ENCODE data around the gene IGSF5. TPM values are rescaled to one million over a fixed set of nuclear protein-coding genes. Genes with fewer than 3 reads are reported as not detected.

The IGSF5 gene
- total and polyA plus RNA-seq, 10 of the 15 experiments (the other 5 are each of a cell fraction or from before 2014, with no cell fraction given): not detected

DNA sequence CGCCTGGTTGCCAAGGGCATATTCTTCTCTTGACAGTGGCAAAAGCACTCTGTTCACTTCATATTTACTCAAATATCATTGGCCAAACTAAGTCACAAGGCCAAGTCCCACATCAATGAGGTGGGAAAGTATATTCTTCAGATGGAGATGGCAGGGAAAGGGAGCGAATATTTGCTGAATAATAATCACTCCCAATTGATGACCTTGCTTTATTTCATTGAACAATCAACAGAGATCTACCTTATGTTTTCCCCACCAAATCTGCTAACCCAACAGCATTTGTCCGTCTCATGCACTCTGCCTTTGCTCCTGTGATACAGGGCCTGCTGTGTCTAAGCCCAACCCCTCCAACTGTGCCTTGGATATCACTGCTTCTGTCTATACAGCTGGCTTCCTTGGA is 77.1 kb downstream of the IGSF5 start:
- 12% methylated on average over 3 of the region's 3 CpGs for WGBS (ENCODE audit: insufficient coverage, insufficient replicate concordance, low lambda C conversion rate, missing lambda C conversion rate)
- no peaks in the 10 kb centered on the region; the same call in 2 of the 3 replicates for H3K9me3 ChIP-seq (replicated peaks; ENCODE audit: control insufficient read depth, insufficient read depth, low read length)
- no TSS peak for BruUV-seq (replicated peaks)
- ChIA-PET CTCF (no interaction called here), SMC1A (ENCODE audit: uncharacterized antibody, unreplicated experiment) (no interaction called here), RAD21 (ENCODE audit: unreplicated experiment) (no interaction called here), POLR2A (no interaction called here)
- no peak overlapping the region for H3K9ac ChIP-seq (ENCODE audit: control insufficient read depth, insufficient read depth, low read length)
- H3K27ac ChIP-seq (ENCODE audit: control insufficient read depth, insufficient read depth): no peak overlapping the region
- no peak for ATAC-seq
- in situ Hi-C loops (cut with MboI) (no loop called here), intact Hi-C loops (cut with micrococcal nuclease; ENCODE audit: unreplicated experiment) (no loop called here)
- no peaks in the 10 kb centered on the region for H3K79me2 ChIP-seq (ENCODE audit: control insufficient read depth, insufficient read depth, low read length)
- no peak for DNase-seq (ENCODE audit: low read depth, low spot score)
- no peak overlapping the region for H3K4me2 ChIP-seq (ENCODE audit: control insufficient read depth, insufficient read depth)
- H2AFZ ChIP-seq (ENCODE audit: control insufficient read depth, low read depth, low read length): no peak overlapping the region
- TF ChIP-seq ZNF24 (IDR thresholded peaks at IDR 0.05): no peak
- TF ChIP-seq SRF (IDR thresholded peaks at IDR 0.05; ENCODE audit: low read depth in 2 of 2, low read length in 2 of 2): no peak
- TF ChIP-seq, protein P1, sequence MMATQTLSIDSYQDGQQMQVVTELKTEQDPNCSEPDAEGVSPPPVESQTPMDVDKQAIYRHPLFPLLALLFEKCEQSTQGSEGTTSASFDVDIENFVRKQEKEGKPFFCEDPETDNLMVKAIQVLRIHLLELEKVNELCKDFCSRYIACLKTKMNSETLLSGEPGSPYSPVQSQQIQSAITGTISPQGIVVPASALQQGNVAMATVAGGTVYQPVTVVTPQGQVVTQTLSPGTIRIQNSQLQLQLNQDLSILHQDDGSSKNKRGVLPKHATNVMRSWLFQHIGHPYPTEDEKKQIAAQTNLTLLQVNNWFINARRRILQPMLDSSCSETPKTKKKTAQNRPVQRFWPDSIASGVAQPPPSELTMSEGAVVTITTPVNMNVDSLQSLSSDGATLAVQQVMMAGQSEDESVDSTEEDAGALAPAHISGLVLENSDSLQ (IDR thresholded peaks at IDR 0.05): no peak
- no peak for TF ChIP-seq TBL1XR1 (IDR thresholded peaks at IDR 0.05; ENCODE audit: low read depth, low read length)
- no peak for FAIRE-seq
- no peak overlapping the region for H3K4me3 ChIP-seq
- H3K36me3 ChIP-seq (ENCODE audit: control insufficient read depth in 2 of 2, insufficient read depth in 2 of 2, low read length in 1 of 2): no peaks in the 10 kb centered on the region
- no peaks in the 10 kb centered on the region for H3K4me1 ChIP-seq (ENCODE audit: control insufficient read depth, insufficient read depth, low read length)
- no peaks in the 10 kb centered on the region for H4K20me1 ChIP-seq (ENCODE audit: control insufficient read depth, insufficient read depth)
- H3K27me3 ChIP-seq (replicated peaks in 1 of 2; ENCODE audit: control insufficient read depth in 2 of 2, insufficient read depth in 2 of 2, low read length in 1 of 2): no peaks in the 10 kb centered on the region

DNA sequence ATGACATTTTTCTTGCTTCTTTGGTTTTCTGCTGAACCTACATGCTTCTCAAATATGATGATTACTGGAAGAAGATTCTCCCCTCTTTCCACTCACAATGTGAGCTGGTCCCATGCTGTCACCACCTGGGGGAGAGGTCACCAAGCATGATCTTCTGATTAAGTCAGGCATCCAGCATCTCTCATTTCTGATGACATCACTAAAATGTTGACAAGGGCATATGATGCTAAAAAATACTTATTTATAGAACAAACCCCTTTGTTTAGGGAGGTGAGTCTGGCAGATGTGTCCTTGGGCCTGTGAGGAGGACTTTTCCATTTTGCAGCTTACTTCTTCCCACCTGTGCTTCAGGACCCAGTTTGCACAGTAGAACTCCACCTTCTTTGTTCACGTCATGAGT is 80.3 kb downstream of the IGSF5 start:
- DNase-seq (ENCODE audit: low read depth, low spot score) (no peak), FAIRE-seq (no peak), ATAC-seq (no peak)
- Histone ChIP-seq H3K4me2 (ENCODE audit: control insufficient read depth, insufficient read depth) (no peak overlapping the region), H3K4me1 (ENCODE audit: control insufficient read depth, insufficient read depth, low read length) (no peaks in the 10 kb centered on the region), H3K36me3 (ENCODE audit: control insufficient read depth in 2 of 2, insufficient read depth in 2 of 2, low read length in 1 of 2) (no peaks in the 10 kb centered on the region), H3K9ac (ENCODE audit: control insufficient read depth, insufficient read depth, low read length) (no peak overlapping the region), H3K27ac (ENCODE audit: control insufficient read depth, insufficient read depth) (no peak overlapping the region), H3K9me3 (replicated peaks; ENCODE audit: control insufficient read depth, insufficient read depth, low read length) (no peaks in the 10 kb centered on the region; the same call in 2 of the 3 replicates), H2AFZ (ENCODE audit: control insufficient read depth, low read depth, low read length) (no peak overlapping the region), H3K27me3 (replicated peaks in 1 of 2; ENCODE audit: control insufficient read depth in 2 of 2, insufficient read depth in 2 of 2, low read length in 1 of 2) (no peaks in the 10 kb centered on the region), H4K20me1 (ENCODE audit: control insufficient read depth, insufficient read depth) (no peaks in the 10 kb centered on the region), H3K79me2 (ENCODE audit: control insufficient read depth, insufficient read depth, low read length) (no peaks in the 10 kb centered on the region), H3K4me3 (no peak overlapping the region)
- intact Hi-C loops (cut with micrococcal nuclease; ENCODE audit: unreplicated experiment): no loop called here
- BruUV-seq (replicated peaks): no TSS peak
- POLR2A ChIA-PET: no interaction called here
- in situ Hi-C loops (cut with MboI): no loop called here
- RAD21 ChIA-PET (ENCODE audit: unreplicated experiment): no interaction called here
- WGBS (ENCODE audit: insufficient coverage, insufficient replicate concordance, low lambda C conversion rate, missing lambda C conversion rate): 0% methylated on average over 1 of the region's 1 CpG
- SMC1A ChIA-PET (ENCODE audit: uncharacterized antibody, unreplicated experiment): interaction anchor here (0.6 kb wide), 1 partner anchor 1441 kb away, joined by 5 read pairs; no protein-coding TSS in a partner anchor
- CTCF ChIA-PET: no interaction called here
- no peak for TF ChIP-seq NFIC (IDR thresholded peaks at IDR 0.05; ENCODE audit: low read depth, low read length)
- TF ChIP-seq CBX3 (IDR thresholded peaks at IDR 0.05; ENCODE audit: borderline replicate concordance, low read depth): no peak
- no peak for TF ChIP-seq CREB1 (IDR thresholded peaks at IDR 0.05; ENCODE audit: low read depth)
- no peak for TF ChIP-seq TCF3 (IDR thresholded peaks at IDR 0.05; ENCODE audit: borderline replicate concordance, insufficient read depth, low read depth, low read length)
- TF ChIP-seq, protein P2, sequence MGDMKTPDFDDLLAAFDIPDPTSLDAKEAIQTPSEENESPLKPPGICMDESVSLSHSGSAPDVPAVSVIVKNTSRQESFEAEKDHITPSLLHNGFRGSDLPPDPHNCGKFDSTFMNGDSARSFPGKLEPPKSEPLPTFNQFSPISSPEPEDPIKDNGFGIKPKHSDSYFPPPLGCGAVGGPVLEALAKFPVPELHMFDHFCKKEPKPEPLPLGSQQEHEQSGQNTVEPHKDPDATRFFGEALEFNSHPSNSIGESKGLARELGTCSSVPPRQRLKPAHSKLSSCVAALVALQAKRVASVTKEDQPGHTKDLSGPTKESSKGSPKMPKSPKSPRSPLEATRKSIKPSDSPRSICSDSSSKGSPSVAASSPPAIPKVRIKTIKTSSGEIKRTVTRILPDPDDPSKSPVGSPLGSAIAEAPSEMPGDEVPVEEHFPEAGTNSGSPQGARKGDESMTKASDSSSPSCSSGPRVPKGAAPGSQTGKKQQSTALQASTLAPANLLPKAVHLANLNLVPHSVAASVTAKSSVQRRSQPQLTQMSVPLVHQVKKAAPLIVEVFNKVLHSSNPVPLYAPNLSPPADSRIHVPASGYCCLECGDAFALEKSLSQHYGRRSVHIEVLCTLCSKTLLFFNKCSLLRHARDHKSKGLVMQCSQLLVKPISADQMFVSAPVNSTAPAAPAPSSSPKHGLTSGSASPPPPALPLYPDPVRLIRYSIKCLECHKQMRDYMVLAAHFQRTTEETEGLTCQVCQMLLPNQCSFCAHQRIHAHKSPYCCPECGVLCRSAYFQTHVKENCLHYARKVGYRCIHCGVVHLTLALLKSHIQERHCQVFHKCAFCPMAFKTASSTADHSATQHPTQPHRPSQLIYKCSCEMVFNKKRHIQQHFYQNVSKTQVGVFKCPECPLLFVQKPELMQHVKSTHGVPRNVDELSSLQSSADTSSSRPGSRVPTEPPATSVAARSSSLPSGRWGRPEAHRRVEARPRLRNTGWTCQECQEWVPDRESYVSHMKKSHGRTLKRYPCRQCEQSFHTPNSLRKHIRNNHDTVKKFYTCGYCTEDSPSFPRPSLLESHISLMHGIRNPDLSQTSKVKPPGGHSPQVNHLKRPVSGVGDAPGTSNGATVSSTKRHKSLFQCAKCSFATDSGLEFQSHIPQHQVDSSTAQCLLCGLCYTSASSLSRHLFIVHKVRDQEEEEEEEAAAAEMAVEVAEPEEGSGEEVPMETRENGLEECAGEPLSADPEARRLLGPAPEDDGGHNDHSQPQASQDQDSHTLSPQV (IDR thresholded peaks at IDR 0.05): no peak
- no peak for TF ChIP-seq MYC (IDR thresholded peaks at IDR 0.05; ENCODE audit: insufficient read depth, insufficient read length, insufficient replicate concordance, low read length, severe bottlenecking)

All from GM12878 (cell line).